COLO829 (cell line): ENCODE results near the gene BLACAT1.
"Not testable (repeated sequence)": the region's sequence is repeated elsewhere in the genome, so short reads cannot be mapped to it uniquely, and the experiment has no call there.

Source experiments
- DNase-seq: peaks from one replicate; pipeline ENCODE4 v3.0.0; 2012; ENCODE audit warnings: low spot score

BLACAT1 gene

DNA sequence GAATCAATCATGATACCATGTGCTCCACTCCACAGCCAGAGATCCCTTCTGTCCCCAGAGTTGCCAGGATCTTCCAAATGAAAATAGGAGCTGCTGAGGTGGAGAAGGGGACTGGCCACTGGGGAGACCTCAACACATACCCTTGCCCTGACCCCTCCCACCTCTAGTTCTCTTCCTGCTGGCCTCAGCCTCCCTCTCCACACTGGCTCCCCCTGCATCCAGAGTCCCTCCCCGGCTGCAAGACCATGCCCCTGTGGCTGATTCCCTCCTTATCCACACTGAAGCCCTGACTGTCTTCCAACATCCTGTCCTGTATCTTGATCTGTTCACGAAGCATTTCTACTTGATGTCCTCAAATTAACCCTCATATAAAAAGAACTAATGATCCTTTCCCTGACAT, 27.5 kb upstream of the BLACAT1 start:
- DNase-seq, result no peak

DNA sequence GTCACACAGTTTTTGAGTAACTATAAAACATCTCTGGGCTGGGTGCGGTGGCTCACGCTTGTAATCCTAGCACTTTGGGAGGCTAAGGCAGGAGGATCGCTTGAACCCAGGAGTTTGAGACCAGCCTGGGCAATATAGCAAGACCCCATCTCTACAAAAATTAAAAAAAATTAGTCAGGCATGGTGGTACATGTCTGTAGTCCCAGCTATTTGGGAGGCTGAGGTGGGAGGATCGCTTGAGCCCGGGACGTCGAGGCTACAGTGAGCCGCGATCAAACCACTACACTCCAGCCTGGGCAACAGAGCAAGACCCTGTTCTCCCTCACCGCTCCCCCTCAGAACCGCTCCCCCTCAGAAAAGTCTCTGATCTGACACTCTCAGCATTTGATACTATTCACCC, 26.7 kb upstream of the BLACAT1 start:
- not testable (repeated sequence) for DNase-seq

DNA sequence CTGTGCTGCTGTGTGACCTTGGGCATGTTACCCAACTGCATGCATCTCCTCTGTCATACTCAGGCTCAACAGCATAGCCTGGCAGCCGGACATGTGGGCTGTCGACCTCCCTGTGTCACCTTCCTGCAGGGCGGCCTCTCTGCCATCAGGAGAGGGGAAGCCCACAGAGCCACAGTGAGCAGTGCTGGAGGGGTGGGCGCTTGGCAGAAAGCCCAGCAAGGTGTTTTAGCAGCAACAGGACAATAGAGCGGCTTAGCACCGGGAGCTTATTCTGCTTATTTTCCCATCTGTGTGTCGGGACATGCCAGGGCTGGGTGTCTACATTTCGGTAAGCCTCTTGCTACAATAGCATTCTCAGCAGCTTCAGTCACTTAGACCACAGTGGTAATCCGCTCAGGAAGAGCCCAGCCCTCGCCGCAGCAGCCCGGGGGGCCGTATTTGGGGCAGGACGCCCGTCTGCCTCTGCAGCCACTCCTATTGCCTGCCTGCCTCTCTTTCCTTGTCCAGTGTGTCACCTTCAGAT, 25.8 kb upstream of the BLACAT1 start:
- no peak for DNase-seq

DNA sequence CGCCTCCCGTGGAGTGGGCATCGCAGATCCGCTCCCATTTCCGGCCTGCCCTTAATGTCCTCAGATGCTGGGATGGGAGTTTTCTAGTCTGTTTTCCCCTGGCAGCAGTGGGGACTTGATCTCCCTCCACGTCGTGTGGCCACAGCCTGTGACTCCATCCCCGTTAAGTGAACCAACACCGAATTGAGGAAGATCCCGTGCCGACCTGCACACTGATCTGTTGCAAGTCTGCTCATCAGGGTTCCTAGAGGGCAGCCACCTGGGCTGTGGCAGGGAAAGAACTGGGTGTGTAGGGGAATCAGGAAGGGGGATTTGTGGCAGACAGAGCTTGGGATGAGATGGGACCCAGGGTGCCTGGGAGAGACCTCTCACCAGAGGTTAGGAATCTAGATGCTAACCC, 25.4 kb upstream of the BLACAT1 start:
- DNase-seq, result no peak

DNA sequence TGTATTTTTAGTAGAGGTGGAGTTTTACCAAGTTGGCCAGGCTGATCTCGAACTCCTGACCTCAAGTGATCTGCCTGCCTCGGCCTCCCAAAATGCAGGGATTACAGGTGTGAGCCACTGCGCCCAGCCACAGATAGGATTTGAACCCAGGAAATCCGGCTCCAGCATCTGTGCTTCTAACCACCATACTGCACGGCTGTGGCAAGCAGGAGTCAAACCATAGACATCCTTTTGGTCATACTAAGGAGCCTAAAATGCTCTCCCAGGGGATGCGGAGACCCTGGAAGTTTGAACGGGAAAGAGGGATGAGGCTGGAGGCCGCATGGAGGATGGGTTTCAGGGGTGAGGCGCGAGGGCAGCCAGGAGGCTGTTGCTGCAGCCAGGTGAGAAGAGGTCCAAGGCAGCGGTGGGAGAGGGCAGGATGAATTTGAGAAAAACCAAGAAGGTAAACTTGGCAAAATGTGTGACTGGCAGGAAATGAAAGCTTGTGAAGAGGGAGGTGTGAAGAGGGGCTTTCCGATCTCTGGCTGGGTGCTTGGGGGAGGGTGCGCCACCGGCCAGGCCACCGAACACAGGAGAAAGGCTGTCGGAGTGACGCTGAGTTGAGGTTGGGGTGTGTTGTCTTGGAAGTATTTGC, 24.6 kb upstream of the BLACAT1 start:
- no peak for DNase-seq

DNA sequence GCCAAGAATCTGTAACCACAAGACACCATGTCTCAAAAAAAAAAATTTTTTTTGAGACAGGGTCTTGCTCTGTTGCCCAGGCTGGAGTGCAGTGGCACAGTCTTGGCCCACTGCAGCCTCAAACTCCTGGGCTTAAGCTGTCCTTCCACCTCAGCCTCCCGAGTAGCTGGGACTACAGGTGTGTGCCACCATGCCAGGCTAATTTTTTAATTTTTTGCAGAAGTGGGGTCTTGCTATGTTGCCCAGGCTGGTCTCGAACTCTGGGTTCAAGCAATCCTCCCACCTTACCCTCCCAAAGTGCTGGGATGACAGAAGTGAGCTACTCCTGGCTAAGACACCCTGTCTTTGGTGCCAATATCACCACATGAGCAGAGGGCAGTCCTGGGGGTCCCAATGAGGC, 23.1 kb upstream of the BLACAT1 start:
- DNase-seq, result not testable (repeated sequence)

DNA sequence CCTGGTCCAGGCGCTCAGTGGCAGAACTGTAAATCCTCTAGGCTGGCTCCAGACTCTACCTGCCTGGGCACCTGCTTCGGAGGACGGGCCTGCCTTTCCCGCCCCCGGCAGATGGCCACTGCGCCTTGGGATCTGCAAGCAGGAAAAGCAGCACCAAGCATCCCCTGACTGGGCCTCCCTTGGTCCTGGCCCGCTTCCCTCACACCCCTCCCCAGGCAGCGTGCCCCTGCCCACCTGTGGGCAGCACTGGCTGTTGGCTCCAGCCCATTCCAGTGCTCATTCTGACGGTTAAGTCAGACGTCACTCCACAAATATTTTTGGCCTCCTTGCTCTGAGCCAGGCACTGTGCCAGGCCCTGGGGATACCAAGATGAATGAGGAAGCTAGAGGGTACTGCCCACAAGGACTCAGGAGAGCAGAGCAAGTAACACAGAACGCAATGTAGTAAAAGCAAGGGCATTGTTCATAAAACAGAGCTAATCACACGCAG, 22.0 kb upstream of the BLACAT1 start:
- DNase-seq, result peak; percentile 88

DNA sequence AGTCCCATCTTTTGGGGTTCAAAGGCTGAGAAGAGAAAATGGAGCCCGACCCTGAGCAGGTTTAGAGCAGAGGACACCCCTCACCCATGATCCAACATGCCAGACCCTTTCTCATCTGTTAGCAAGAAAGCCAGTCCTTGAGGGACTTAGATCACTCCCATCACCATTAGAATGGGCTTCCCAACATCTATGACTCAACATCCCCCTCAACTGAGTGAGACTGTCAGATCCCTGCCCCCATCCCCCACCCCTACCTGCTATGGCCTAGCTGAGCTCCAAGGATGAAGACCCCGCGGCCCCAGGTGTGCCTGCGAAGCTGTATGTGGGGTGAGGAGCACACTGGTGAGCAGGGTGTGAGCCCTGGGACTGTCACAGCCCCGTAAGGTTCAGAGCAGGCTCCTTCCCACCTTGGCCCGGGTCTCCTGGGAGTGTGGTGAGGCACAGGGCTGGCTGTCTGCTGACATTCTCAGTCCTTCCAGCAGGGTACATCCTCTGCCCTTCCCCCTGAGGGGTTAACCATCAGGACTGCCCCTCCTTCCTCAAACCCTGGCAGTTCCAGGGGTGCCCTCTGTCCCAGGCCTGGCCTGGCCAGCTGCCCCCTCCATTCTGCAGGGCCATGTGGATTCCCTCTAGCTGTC, 21.4 kb upstream of the BLACAT1 start:
- no peak for DNase-seq

DNA sequence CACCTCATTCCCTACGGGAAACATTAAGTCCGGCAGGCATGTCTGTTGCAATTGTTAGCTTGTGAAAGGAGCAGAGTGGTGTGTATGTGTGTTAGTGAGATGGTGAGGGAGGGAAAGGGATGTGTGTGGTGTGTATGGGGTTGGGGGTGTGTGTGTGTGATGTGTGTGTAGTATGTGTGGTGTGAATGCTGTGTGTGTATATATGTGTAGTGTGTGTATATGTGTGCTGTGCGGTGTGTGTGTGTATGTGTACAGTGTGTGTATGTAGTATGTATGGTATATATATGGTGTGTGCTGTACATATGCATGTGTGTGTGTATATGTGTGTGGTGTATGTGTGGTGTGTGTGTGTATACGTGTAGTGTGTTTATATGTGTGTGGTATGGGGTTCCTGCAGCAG, 20.8 kb upstream of the BLACAT1 start:
- no peak for DNase-seq

DNA sequence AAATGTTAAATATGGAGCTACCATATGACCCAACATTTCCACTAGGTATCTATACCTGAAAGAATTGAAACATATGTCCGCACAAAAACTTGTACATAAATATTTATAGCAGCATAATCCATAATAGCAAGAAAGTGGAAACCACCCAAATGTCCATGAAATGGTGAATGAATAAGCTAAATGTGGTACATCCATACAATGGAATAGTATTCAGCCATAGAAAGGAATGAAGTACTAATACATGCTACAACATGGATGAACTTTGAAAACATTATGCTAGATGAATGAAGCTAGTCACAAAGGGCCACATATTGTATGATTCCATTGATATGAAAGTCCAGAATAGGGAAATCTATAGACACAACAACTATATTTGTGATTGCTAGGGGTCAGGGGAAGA, 20.0 kb upstream of the BLACAT1 start:
- DNase-seq, result no peak

DNA sequence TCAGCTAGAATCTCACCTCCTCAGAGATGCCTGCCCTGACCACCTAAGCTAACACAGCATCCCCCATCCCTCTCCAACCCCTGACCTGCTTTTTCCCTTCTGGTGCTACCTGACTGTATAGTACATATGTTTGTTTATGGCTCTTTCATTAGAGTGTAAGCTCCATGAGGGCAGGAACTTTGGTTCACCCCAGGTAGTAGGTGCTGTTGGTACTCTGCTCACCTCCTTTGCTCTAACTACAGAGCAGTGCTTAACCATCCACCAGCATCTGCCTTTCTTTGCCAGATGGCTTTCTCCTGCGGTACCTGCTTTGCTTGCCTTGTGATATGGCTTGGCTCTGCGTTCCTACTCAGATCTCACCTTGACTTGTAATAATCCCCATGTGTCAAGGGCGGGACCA, 18.7 kb upstream of the BLACAT1 start:
- no peak for DNase-seq

DNA sequence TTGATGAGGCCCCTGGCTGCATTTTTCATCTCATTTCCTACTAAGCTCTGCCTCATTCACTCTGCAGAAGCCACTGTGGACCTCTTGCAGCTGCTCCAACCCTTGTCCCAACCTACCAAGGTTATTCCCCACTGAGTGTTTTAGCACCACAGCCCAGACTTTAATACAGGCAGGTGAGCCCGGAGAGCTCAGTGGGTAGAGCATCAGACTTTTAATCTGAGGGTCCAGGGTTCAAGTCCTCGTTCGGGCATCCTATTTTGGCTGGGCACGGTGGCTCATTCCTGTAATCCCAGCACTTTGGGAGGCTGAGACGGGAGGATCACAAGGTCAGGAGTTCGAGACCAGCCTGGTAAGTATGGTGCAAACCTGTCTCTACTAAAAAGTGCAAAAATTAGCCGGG, 18.1 kb upstream of the BLACAT1 start:
- no peak for DNase-seq

DNA sequence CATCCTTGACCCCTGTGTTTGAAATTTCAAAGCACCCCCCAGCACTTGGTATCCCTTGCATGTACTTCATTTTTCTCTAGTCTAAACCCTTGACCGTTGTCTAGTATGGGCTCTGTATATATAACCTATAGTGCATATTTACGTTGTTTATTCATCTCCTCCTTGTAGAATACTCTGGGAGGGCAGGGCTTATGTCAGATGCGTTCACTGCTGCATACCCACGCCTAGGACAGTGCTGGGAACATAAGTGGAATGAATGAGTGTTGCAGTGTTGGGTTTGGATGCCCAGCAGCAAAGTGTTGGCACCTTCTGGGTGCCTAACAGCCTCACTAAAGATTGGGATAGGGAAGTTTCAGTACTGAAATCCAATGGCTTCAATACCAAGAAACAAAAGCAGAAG, 17.6 kb upstream of the BLACAT1 start:
- DNase-seq, result no peak

DNA sequence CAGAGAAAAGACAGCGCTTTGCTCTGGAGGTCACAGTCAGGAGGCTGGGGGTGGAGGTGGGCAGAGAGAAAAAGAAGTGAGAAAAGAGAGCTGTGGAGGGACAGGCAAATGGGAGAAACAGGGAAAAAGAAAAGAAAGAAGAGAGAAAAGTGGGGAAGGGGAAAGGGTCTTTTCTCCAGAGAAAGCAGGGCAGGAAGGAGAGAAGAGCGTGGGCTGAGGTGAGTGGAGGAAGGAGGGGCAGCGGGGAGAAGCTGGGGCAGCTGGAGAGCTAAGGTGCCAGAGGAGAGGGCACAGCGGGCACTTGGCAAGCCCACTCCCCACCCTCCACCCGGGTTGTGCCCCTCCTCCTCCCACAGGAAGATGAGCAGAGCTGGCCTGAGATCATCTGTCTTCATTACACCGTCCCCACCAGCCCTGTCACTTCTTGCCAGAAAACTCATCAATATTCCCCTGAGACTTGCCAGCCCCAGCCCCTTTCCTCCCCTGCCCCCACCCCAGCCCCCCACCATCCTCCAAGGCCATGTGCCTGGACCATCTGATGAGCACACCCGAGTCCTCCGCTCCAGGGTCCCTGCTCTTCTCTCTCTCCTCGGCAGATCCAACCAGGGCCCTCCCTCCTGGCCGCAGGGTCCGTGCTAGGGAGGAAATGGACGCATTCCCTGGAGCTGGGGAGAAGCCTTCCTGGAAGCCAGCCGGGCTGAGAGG, 17.0 kb upstream of the BLACAT1 start:
- no peak for DNase-seq

DNA sequence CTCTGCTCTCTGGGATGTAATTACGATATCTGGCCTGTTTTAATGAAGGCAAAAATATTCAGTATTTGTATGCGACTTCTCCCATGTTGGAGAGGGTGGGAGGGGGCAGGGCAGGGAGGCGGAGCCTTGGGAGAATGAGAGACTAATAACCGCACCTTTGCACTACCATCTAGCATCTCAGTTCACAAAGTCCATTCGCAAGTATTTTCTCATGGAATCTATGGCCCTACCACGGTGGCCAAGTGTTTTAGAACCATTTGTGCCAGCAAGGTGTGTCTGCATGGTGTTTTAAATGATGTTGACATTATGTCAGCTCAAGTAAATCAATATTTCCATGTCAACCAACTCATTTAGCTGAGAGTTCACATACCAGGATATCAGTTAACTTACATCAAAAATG, 14.3 kb upstream of the BLACAT1 start:
- no peak for DNase-seq

DNA sequence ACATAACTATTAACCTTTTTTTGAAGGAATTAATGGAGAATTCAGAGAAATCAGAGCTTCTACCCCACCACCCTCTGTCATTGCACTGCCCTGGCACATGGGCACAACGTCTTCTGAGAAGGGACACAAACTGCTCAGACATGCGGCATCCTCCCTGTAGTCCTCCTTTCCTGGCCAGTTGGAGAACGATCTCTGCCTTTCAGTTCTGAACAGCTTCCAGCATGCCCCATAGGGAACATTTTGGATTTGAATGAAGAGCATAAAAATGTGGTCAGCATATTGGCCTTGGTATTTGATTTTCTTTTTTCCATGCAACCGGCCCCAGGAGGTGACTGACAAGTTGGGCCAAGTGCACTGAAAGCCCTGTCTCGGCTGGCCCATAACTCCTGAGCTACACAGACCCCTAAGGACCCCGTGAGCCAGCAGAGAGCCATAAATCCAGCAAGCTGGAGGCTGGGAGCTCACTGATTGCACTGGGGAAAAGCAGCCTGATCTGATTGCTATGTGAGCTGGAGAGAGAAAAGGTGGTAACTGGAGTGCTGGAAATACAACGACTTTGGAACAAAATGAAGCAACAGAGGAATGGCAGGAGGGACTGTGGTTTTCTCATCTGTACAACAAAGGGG, 10.9 kb upstream of the BLACAT1 start:
- DNase-seq, result no peak

DNA sequence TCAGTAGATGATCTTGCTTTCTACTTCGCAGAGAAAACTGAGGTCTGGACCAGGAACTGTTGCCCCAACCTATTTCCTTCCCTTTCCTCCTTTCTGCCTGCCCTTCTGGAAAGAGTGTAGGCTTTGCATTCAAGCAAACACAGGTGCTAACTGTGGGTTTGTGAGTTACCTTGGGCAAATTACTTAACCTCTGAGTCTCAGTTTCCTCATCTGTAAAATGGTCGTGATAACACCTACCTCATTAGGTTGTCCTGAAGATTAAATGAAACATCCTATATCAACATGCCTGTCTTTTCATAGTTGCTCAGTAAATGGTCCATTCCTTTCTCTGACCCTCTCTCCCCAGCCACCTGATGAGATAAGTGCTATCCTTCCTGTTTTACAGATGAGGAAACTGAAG, 9.5 kb upstream of the BLACAT1 start:
- DNase-seq, result no peak

DNA sequence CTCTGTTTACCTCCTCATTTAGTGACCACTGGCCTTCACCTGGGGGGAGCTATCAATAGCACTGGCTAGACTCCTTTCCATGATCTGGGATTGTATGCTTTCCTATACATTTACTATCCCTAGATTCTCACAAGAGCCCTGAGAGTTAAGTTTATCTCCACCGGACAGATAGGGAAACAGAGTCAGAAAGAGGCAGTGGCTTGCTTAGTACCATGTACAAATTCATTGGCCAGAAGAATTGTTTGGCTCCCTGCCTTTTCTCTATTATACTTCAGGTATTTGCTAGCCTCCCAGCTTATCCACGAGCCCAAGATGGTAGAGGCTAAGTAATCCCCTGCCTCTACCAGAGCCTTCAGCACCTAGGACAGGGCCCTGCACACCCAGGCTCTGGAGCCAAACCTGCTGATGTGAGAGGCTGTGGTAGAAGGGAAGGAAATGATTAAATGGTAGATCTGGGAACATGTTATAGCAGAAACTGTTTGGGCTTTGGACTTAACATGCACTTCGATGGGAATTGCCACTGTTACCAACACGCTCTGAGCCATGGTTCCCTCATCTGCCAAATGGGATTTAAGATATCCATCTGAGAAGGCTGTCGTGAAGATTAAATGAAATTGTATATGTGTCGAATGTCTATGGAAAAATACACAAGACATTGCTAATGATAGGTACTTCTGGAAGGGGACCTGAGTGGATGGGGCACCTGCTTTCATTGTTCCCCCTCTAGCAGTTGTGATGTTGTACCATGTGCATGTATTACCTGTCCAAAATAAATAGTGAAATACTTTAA, 3.1 kb upstream of the BLACAT1 start:
- peak; percentile 48 for DNase-seq

DNA sequence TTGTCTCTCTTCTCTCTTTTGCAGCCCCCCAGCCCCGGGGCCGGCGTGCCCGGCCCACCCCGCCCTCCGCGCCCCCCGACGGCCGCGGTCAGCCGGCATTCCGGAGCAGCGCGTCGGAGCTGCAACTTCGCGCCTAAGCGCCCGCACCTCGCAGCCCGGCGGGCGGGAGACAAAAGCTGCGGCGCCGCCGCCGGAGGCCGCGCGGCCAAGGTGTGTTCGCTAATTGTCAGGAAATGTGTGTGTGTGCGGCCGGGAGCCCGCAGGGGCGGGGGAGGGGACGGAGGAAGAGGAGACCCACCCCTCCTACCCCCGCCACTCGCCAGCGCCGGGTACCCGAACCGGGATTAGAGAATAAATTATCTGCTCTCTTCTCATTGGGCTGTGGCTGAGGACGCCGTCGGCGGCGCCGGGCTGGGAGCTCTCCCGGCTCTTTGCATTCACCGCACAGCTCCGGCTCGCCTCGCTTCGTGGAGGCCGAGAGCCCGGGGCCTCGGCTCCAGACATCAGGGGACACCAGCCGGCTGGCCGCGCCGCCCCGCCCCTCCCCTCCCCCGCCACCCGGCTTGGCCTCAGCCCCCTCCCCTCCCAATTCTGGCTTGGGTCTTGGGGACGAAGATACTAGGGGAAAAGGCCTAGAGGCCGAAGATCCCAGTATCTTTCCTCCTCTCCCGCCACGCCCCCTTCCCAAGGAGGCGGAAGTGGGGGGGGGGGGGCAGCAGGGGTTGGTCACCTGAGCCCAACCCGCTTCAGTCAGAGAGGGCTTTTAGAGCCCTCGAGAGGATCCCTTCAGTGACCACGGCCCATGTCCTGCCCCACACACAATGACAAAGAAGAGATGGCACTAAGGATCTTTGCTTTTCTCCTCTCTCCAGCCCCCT, 1.3 kb upstream of the BLACAT1 start:
- no peak for DNase-seq

DNA sequence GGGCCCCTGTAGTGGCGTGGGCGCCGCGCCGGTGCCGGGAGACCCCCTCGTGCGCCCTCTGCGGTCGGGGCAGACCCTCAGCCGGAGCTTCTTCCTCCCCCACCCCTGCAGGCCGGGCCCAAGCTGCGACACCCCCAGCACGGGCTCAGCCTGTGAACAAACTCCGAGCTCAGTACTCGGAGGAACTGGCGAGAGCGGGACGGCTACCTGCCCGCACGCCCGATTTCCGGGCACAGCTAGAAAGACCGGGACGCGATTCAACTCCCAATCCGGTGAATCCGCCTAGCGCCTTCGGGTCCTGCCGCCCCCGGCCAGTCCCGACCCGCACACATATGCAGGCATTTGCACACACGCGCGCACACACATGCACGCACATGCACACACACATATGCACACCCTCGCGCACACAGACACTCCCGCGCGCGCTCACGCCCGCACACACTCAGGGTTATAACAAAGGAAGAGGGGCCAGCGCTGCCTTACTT, 580 bp upstream of the BLACAT1 start:
- DNase-seq, result no peak

DNA sequence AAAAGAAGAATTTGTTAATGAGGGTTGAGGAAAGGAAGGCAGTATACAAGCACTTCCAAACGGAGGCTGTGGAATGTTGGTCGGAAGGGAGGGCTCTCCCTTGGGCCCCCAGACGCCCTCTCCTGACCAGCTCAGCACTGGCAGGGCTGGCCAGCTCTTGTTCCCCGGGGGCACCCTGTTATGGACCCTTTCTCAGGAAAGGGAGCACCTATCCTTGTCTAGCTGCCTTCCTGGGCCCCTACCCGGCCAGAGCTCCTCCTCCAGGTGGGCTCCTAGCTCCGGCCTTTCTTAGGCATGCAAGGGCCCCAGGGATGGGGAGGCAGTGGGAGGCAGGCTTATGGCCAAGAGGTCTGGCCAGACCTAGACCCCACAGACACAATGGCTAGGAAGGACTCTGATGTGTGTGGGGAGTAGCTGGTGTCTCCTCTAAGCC, 926 bp downstream of the BLACAT1 start:
- no peak for DNase-seq
